Activated CD4-positive, alpha-beta T cell treated with anti-CD3 and anti-CD28 coated beads for 4 hours (primary cell): ENCODE measurements around the gene USP4.
"Not testable (repeated sequence)": the region's sequence is repeated elsewhere in the genome, so short reads cannot be mapped to it uniquely, and the experiment has no call there.

Experiments
- DNase-seq, 2 donors: peaks; one replicate each; pipeline ENCODE4 v3.0.0-alpha.2; 2020

USP4 gene

DNA sequence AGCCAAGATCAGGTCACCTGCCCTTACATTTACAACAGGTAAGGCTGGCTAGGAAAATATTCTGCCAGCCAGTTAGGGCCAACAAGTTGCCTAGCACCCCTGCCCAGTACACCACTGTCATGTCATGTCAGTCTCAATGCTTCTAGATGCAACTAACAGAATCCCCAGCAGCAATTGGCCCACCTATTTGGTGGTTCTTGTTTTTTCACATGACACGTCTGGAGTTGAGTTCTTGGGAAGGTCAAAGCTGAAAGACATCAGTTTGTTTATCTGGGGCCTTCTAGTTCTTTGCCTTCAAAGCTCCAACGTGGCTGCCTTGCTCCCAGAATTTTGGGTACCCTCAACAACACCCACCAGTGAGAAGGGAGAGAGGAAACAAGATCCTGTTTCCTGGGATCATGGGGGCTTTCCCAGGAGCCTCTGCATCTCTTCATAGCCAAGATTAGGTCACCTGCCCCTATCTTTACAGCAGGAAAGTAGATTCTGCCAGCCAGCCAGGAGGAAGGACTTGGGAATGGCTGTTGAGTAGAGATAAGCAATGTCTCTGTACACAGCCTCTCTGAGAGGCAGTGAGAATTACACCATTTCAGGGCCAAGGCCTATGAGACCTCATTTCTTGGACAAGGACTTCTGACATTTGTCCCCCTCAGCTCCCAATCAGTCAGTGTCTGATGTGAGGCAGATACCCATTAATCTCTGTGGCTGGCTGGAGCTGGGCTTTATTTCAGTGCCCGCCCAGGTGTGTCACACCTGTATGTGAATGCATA lies 9.7 kb upstream of the USP4 start:
- DNase-seq = no peak

DNA sequence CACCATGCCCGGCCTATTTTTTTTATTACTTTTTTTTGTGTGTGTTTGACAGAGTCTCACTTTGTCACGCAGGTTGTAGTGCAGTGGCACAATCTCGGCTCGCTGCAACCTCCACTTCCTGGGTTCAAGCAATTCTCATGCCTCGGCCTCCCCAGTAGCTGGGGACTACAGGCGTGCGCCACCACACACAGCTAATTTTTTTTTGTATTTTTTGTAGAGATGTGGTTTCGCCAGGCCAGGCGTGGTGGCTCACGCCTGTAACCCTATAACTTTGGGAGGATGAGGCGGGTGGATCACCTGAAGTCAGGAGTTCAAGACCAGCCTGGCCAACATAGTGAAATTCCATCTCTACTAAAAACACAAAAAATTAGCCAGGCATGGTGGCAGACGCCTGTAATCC lies 8.5 kb upstream of the USP4 start:
- not testable (repeated sequence) for DNase-seq

- DNase-seq = no peak
Measured at GRCh38 chr3:49346797-49347251, 7.0 kb upstream of the USP4 start.

- DNase-seq = no peak
Measured at GRCh38 chr3:49343163-49343562, 3.3 kb upstream of the USP4 start.

DNA sequence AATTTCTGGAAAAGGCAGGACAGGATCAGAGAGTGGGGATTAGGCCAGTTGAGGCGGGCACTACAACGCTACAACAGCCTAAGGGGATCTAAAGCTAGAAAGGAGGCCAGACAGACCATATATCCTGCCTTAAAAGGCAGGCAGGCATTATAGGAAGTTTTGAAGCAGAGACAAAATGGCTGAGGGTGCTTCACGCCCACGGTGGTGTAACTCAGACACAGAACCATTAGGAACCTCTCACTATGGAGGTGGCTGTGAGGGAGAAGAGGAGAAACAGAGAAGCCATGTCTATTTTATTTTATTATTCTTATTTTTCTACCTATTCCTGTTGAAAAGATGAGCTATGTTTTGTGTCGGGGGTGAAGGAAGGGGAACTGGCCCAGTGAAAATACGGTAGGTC lies 2.1 kb upstream of the USP4 start:
- DNase-seq = no peak

- peak; percentile 25 to 26 for DNase-seq
Measured at GRCh38 chr3:49339581-49339940, 292 bp downstream of the USP4 start.

DNA sequence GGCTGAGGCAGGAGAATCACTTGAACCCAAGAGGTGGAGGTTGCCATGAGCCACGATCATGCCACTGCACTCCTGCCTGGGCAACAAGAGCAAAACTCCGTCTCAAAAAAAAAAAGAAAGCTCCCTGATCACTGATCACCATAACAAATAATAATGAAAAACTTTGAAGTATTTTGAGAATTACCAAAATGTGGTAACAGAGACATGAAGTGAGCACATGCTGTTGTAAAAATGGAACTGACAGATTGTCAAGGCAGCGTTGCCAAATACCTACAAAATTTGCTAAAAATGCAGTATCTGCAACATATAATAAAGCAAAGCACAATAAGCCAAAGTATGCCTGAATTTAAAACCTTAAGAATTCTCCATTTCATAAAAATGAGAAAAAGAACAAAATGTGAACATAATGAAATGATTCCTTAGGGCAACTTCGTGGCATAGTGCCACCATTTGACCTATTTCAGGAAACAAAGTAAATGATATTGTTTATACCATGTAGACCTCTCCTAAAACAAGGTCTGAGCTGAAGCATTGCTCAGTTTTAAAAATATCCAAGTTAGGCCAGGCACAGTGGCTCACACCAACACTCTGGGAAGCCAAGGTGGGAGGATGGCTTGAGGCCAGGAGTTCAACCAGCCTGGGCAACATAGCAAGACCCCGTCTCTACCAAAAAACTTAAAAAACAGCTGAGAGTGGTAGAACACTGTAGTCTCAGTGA lies 5.8 kb downstream of the USP4 start:
- DNase-seq = no peak

GRCh38 chr3:49333091-49333490 lies 6.8 kb downstream of the USP4 start:
- no peak for DNase-seq

- no peak for DNase-seq
Measured at GRCh38 chr3:49329186-49329585, 10.7 kb downstream of the USP4 start.

DNA sequence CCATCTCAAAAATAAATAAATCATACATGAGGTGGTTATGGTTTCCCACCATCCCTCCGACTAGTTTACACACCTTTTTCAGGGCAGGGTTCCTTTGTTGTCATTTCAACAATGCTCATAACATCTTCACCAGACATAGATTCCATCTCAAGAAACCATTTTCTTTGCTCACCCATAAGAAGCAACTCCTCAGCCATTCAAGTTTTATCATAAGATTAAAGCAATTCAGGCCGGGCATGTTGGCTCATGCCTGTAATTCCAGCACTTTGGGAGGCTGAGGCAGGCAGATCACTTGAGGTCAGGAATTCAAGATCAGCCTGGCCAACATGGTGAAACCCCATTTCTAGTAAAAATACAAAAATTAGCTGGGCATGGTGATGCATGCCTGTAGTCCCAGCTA lies 11.5 kb downstream of the USP4 start:
- not testable (repeated sequence) for DNase-seq

- no peak for DNase-seq
Measured at GRCh38 chr3:49327485-49327884, 12.4 kb downstream of the USP4 start.

DNA sequence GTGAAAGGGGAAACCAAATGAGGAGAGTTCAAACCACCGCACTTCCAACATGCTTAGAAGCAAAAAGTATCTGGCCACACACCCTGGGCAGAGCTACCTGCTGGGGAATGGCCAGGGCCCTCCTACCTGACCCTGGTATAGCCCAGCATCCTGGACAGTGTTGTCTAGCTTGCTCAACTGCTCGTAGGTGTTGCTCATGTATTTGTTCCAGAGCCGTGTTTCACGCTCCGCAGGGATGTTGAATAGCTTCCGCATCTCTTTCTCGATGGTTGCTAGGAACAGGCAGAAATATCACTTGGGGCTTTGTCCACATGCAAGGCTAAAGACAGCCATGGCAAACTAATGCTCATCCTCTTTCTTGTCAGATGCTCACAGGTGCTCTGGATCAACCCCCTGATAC lies 15.1 kb downstream of the USP4 start:
- no peak for DNase-seq

DNA sequence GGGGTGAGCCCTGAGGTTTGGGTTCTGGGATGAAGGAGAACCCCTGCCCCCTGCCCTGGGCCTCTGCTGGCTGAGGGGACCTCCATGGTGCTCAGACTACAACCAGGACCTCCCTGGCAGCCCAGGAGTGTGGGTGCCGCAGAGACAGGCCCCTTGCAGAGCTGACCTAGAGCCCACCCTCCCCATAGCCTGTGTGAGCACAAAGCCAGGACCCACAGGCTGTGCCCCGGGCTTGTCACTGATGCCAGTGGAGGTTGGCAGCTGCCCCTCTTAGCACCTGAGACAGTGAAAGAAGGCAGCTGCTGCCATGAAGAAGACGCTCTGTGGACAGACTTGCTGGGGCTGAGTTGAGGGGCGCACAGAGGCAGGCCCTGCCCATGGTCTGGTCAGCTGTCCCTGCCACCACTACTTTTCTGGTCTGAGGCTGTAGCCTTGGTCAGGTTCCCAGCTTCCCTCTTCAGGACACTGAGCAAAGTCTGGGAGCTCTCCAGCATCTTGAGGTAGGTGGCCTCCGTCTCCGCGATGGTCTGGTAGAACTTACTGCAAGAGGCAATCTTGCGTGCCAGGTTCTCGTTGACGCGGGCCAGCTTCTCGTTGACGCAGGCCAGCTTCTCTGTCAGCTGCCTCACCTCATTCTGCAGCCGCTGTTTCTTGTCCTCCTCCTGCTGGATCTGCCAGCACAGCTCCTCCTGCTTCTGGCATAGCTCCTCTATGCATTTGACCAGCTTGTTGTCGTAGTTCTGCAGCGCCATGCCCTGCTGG lies 23.0 kb downstream of the USP4 start:
- DNase-seq = no peak

GRCh38 chr3:49313896-49314688 lies 25.8 kb downstream of the USP4 start:
- no peak for DNase-seq

DNA sequence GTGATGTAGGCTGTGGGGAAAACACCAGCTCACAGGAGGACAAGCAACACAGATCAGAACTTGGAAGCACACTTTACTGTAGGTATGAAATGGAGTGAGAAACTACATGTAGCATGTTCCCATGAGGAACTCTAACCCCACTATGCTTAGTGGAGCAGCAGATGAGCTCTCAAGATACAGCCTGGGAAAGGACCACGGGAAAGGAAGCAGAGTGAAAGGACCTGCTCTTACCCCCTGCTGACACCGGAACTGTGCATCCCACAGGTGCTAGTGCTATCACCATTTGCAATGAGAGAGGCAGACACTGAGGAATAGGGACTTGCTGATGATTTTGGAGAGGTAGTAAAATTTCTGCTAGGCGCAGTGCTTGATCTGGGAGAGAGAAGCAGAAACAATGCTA lies 28.6 kb downstream of the USP4 start:
- no peak for DNase-seq

- no peak for DNase-seq
Measured at GRCh38 chr3:49310677-49311076, 29.2 kb downstream of the USP4 start.

GRCh38 chr3:49305608-49306007 lies 34.2 kb downstream of the USP4 start:
- no peak for DNase-seq

GRCh38 chr3:49302613-49303012 lies 37.2 kb downstream of the USP4 start:
- DNase-seq = no peak

DNA sequence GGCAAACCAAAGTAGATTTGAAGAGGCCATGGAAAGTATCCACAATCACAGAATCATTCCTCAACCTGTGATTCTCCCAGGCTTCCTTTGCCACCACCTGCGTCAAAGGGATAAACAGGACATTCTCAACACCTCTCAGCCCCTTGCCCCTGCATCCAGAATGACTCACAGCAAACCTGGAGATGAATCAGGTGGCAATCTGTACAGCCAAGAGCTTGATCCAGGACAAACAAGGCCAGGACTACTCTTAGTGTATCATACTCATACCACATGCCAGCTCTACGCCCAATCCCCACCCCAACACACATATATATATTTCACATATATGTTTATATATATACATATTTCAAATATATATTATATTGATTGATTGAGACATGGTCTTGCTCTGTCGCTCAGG lies 39.3 kb downstream of the USP4 start:
- DNase-seq = no peak

- DNase-seq = no peak
Measured at GRCh38 chr3:49298511-49298910, 41.3 kb downstream of the USP4 start.

DNA sequence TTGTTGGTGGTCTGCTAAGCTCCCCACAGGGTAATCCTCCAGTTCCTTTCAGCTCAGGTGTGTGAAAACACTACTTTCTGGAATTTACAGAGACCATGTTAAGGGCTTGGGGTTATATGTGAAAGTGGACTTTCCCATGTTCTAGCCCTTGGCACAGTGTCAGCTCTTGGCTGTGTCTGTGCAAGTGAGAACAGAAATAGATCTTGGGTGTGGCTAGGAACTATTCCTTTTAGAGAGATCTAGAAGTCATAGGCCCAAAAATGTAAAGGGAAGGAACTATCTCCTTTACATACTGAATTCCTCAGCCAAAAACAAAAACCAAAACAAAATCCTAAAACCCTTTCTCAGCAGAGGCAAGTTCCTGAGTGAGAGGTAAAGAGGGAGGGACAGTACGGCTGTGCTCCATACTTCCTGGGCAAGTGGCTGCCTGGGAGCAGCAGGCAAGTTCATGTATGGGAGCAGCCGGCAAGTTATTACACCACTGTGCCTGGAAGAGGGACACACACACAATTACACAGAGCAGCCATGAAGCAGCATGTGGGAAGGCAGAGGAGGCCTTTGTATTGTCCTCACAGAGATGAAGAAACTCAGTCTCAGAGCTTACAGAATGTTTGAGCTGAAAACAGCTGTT lies 43.0 kb downstream of the USP4 start:
- DNase-seq = no peak

GRCh38 chr3:49295489-49296058 lies 44.3 kb downstream of the USP4 start:
- DNase-seq = peak; percentile 10 to 29
